A549 (cell line): Measurements from ENCODE around the gene PPAN.

Experiments
- CHD2 ChIP-seq: fragments of 150-350 bp; IDR thresholded peaks from 2 replicates; pipeline ENCODE4 v1.6.1; 2014; ENCODE audit warnings: low read length; ENCODE audit not compliant: partially characterized antibody
- CTCF ChIP-seq: fragments of >200 bp; sonication (Bioruptor Twin); formaldehyde crosslinking; IDR thresholded peaks from 3 replicates; pipeline ENCODE4 v1.5.1; 2016
- HMGXB4 ChIP-seq: fragments of 250-450 bp; sonication (Bioruptor Pico); IDR thresholded peaks from 2 replicates; pipeline ENCODE4 v1.5.0; 2021; ENCODE audit warnings: mild to moderate bottlenecking, moderate library complexity, borderline replicate concordance
- JUN ChIP-seq, 2 experiments: fragments of >200 bp; sonication (Bioruptor Twin); formaldehyde crosslinking; IDR thresholded peaks; 2 replicates in 1 of 2; 3 replicates in 1 of 2; pipeline ENCODE4 v1.6.1; 2016 to 2017
- MAFK ChIP-seq: fragments of 450-650 bp; IDR thresholded peaks from 2 replicates; pipeline ENCODE4 v1.6.1; 2014; ENCODE audit not compliant: partially characterized antibody
- MAX ChIP-seq: IDR thresholded peaks from 2 replicates; pipeline ENCODE4 v1.6.1; 2012
- NFE2L2 ChIP-seq: fragments of 150-350 bp; conservative IDR thresholded peaks from 2 replicates; pipeline ENCODE4 v1.6.1; 2014; ENCODE audit warnings: low read length
- POLR2A ChIP-seq: IDR thresholded peaks from 2 replicates; pipeline ENCODE4 v1.6.1; 2012; ENCODE audit warnings: mild to moderate bottlenecking, low read length
- RAD21 ChIP-seq, 2 experiments: fragments of >200 bp in 1 of 2; sonication (Bioruptor Twin) in 1 of 2; formaldehyde crosslinking in 1 of 2; IDR thresholded peaks in 1 of 2; conservative IDR thresholded peaks in 1 of 2; 2 replicates in 1 of 2; 3 replicates in 1 of 2; pipeline ENCODE4 v1.6.1; 2012 to 2018; ENCODE audit warnings: inconsistent platforms in 1 of 2
- REST ChIP-seq: fragments of 200-600 bp; sonication (generic); IDR thresholded peaks from 2 replicates; pipeline ENCODE4 v1.6.1; 2016; ENCODE audit warnings: antibody characterized with exemption, mild to moderate bottlenecking, moderate library complexity
- RNF2 ChIP-seq: fragments of 200-600 bp; sonication (generic); IDR thresholded peaks from 2 replicates; pipeline ENCODE4 v1.6.1; 2016; ENCODE audit warnings: low read depth, mild to moderate bottlenecking, antibody characterized with exemption, moderate library complexity, borderline replicate concordance
- SMC3 ChIP-seq: fragments of >200 bp; sonication (Bioruptor Twin); formaldehyde crosslinking; IDR thresholded peaks from 3 replicates; pipeline ENCODE4 v1.6.1; 2018; ENCODE audit warnings: inconsistent platforms
- TP53 ChIP-seq: fragments of 250-450 bp; sonication (Bioruptor Pico); IDR thresholded peaks from 2 replicates; pipeline ENCODE4 v1.5.0; 2021; ENCODE audit warnings: mild to moderate bottlenecking, moderate library complexity

GRCh38 chr19:10087296-10088061 lies 18.7 kb upstream of the PPAN start:
- TF ChIP-seq REST = no peak
- TF ChIP-seq JUN (IDR thresholded peaks at IDR 0.05) = no peak
- TF ChIP-seq CTCF = no peak
- TF ChIP-seq NFE2L2 = no peak
- no peak for TF ChIP-seq POLR2A
- TF ChIP-seq RNF2 = no peak
- no peak for TF ChIP-seq RAD21 (conservative IDR thresholded peaks at IDR 0.05 in 1 of 2, IDR thresholded peaks at IDR 0.05 in 1 of 2)
- TF ChIP-seq SMC3 = no peak
- no peak for TF ChIP-seq HMGXB4 (CRISPR knock-in tag)
- TF ChIP-seq TP53 (CRISPR knock-in tag) = no peak
- TF ChIP-seq MAX = no peak
- TF ChIP-seq CHD2 = no peak
- TF ChIP-seq MAFK = no peak
